ENCODE results near the gene GJC3.

GRCh38 chr7:99919814-99920112 is 9.7 kb downstream of the GJC3 start:
- TF ChIP-seq YY1 (IDR thresholded peaks at IDR 0.05; ENCODE audit: insufficient read depth, insufficient read length) (no peak), SUZ12 (IDR thresholded peaks at IDR 0.05; ENCODE audit: extremely low read depth, insufficient read depth, insufficient read length) (no peak)

Measured in NT2/D1 (cell line).